ENCODE results near the gene SLC35A3.

SLC35A3 gene

GRCh38 chr1:100080331-100080730, 110.5 kb downstream of the SLC35A3 start:
- no peak for DNase-seq
